ENCODE data around the gene TRRAP. TPM values are rescaled to one million over a fixed set of nuclear protein-coding genes. Genes with fewer than 3 reads are reported as not detected.

The TRRAP gene
- total RNA-seq, 4 donors from 2014 or later, result 27.2 to 35.8 (median 30.1) TPM

- TF ChIP-seq, protein P1, sequence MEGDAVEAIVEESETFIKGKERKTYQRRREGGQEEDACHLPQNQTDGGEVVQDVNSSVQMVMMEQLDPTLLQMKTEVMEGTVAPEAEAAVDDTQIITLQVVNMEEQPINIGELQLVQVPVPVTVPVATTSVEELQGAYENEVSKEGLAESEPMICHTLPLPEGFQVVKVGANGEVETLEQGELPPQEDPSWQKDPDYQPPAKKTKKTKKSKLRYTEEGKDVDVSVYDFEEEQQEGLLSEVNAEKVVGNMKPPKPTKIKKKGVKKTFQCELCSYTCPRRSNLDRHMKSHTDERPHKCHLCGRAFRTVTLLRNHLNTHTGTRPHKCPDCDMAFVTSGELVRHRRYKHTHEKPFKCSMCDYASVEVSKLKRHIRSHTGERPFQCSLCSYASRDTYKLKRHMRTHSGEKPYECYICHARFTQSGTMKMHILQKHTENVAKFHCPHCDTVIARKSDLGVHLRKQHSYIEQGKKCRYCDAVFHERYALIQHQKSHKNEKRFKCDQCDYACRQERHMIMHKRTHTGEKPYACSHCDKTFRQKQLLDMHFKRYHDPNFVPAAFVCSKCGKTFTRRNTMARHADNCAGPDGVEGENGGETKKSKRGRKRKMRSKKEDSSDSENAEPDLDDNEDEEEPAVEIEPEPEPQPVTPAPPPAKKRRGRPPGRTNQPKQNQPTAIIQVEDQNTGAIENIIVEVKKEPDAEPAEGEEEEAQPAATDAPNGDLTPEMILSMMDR (IDR thresholded peaks at IDR 0.05), result no peak
- ATAC-seq (ENCODE audit: low FRiP score) (no peak), DNase-seq (ENCODE audit: low spot score) (no peak)
These were observed 22.5 kb upstream of the TRRAP start for GRCh38 chr7:98855610-98856422.

DNA sequence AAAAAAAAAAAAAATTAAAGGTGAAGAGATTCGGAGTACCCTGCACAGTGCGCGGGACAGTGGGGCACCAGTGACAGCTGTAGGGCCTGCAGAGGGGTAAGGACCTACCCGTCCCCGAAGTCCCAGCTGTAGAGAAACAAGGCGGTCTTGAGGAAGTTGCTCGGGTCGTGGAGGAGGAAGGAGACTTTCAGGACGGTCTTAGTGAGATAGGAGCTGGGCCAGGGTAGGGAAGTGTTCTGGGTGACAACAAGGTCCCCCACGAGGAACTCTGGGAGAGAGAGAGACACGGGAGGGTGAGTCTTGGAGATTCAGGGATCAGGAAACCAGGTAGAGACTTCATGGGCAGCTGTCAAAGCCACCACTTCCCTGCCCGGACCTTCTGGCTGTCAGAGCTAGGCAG, 18.3 kb upstream of the TRRAP start:
- TF ChIP-seq, protein P1 (IDR thresholded peaks at IDR 0.05), result no peak
- no peak for DNase-seq (ENCODE audit: low spot score)
- no peak for ATAC-seq (ENCODE audit: low FRiP score)

GRCh38 chr7:98862203-98862602, 16.1 kb upstream of the TRRAP start:
- ATAC-seq (ENCODE audit: low FRiP score) (no peak), DNase-seq (ENCODE audit: low spot score) (no peak)
- TF ChIP-seq, protein P1 (IDR thresholded peaks at IDR 0.05), result no peak

GRCh38 chr7:98862716-98863420, 15.5 kb upstream of the TRRAP start:
- TF ChIP-seq, protein P1 (IDR thresholded peaks at IDR 0.05), result no peak
- ATAC-seq (ENCODE audit: low FRiP score) (no peak), DNase-seq (ENCODE audit: low spot score) (no peak)

- DNase-seq (ENCODE audit: low spot score) (no peak), ATAC-seq (ENCODE audit: low FRiP score) (no peak)
- TF ChIP-seq, protein P1 (IDR thresholded peaks at IDR 0.05), result no peak
These were observed 14.7 kb upstream of the TRRAP start for GRCh38 chr7:98863601-98864000.

- DNase-seq (ENCODE audit: low spot score), result no peak
- TF ChIP-seq, protein P1 (IDR thresholded peaks at IDR 0.05), result no peak
- no peak for ATAC-seq (ENCODE audit: low FRiP score)
These were observed 13.4 kb upstream of the TRRAP start for GRCh38 chr7:98864731-98865453.

All from omental fat pad (tissue), 4 donors.